ENCODE measurements around the gene BMPR1A.

BMPR1A gene

DNA sequence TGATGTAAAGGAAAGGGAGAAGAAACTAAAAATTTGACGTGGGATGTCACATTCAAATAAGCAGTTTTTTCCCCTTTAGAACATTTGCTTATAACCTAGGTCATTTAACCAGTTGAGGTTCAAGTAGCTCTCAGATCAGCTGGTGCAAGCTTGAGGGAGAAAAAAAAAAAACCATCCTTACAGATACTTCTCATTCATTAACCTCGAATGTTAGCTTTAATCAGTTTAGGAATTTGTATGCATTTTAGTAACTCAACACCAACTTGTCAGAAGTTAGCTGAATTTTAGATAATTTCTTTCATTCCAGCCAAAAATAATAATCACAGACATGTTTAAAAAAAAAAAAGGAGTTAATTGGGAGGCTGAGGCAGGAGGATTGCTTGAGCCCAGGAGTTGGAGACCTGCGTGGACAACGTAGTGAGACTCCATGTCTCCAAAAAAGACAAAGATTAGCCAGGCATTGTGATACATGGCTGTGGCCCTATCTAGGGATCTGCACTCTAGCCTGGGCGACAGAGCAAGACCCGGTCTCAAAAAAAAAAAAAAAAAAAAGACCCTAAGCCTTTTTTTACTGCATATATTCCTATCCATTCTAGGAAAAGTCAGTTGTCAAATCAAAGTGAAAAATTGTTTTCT is 46.2 kb downstream of the BMPR1A start:
- Histone ChIP-seq H3K4me1 (ENCODE audit: control insufficient read depth, insufficient read depth, low read length) (peaks cover 48% of the 10 kb centered on the region), H3K27ac (ENCODE audit: low read depth, low read length) (peak overlapping the region; percentile 37; the same call in 1 of the 2 replicates), H3K27me3 (ENCODE audit: control insufficient read depth, insufficient read depth, low read length) (no peaks in the 10 kb centered on the region)

DNA sequence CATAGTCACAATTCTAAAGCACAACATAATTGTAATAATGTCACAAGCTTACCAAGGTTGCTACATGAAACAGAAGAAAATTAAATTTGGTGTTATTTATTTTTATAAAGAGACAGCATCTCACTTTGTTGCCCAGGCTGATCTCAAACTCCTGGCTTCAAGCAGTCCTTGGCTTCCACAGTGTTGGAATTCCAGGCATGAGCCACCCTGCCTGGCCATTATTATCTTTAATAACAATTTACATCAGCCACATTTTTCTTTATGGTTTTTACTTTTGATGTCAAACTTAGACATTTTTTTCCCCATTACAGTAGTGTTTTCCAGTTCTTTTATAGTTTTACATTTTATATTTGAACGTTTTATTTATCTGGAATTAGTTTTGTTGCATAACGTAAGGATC is 46.7 kb downstream of the BMPR1A start:
- Histone ChIP-seq H3K36me3 (ENCODE audit: control insufficient read depth, insufficient read depth, low read length) (peaks cover 7% of the 10 kb centered on the region; the same call in 1 of the 2 replicates), H3K4me1 (ENCODE audit: control insufficient read depth, insufficient read depth, low read length) (peaks cover 45% of the 10 kb centered on the region), H3K27me3 (ENCODE audit: control insufficient read depth, insufficient read depth, low read length) (no peaks in the 10 kb centered on the region), H3K27ac (ENCODE audit: low read depth, low read length) (no peak overlapping the region), H3K4me3 (ENCODE audit: low read depth, low read length) (no peak overlapping the region), H3K9me3 (ENCODE audit: control insufficient read depth, insufficient read depth, low read depth, low read length) (no peaks in the 10 kb centered on the region), H3K9ac (ENCODE audit: low read length) (no peak overlapping the region)

More for the DNA sequence above, 46.2 kb downstream of the BMPR1A start:
- Histone ChIP-seq H3K9me3 (ENCODE audit: control insufficient read depth, insufficient read depth, low read depth, low read length) (no peaks in the 10 kb centered on the region), H3K4me3 (ENCODE audit: low read depth, low read length) (no peak overlapping the region), H3K9ac (ENCODE audit: low read length) (no peak overlapping the region), H3K36me3 (ENCODE audit: control insufficient read depth, insufficient read depth, low read length) (peaks cover 5% of the 10 kb centered on the region; the same call in 1 of the 2 replicates)

DNA sequence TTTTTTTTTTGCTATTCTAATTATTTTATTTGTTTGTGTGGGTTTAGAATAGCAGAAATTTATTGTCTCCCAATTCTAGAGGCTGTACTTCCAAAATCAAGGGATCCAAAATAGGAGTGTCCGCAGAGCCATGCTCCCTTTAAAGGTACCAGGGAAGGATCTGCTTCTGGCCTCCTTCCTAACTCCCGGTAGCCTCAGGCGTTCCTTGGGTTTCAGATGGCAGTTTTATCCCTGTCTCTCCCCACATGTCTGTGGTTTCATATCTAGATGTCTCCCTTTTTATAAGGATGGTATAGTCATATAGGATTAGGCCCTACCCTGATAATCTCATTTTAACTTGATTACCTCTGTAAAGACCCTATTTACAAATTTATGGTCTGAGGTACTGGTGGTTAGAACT is 48.4 kb downstream of the BMPR1A start:
- H3K36me3 ChIP-seq (ENCODE audit: control insufficient read depth, insufficient read depth, low read length) = peaks cover 14% of the 10 kb centered on the region
- H3K9me3 ChIP-seq (ENCODE audit: control insufficient read depth, insufficient read depth, low read depth, low read length) = no peaks in the 10 kb centered on the region
- no peak overlapping the region for H3K27ac ChIP-seq (ENCODE audit: low read depth, low read length)
- H3K27me3 ChIP-seq (ENCODE audit: control insufficient read depth, insufficient read depth, low read length) = no peaks in the 10 kb centered on the region
- peaks cover 29% of the 10 kb centered on the region for H3K4me1 ChIP-seq (ENCODE audit: control insufficient read depth, insufficient read depth, low read length)
- no peak overlapping the region for H3K4me3 ChIP-seq (ENCODE audit: low read depth, low read length)
- H3K9ac ChIP-seq (ENCODE audit: low read length) = no peak overlapping the region

DNA sequence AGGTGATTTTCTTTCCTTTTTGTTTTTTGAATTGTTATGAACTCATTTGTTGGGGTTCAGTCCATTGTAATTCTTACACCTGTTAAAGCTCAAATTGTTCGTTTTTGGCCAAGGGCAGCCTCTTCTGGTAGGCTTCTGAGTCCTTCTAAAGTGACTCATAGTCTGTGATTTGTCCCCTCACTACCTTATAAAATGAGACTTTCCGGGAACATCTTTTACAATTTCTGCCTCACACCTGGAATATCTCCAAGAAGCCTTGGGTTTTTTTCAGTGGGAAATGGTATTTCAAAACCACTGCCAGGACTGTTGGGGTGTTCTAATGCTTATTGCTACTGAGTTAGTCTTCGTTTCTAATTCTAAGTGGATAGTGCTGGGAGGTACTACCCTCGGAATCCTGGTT is 56.7 kb downstream of the BMPR1A start:
- Histone ChIP-seq H3K4me3 (ENCODE audit: low read depth, low read length) (no peak overlapping the region), H3K27me3 (ENCODE audit: control insufficient read depth, insufficient read depth, low read length) (no peaks in the 10 kb centered on the region), H3K9me3 (ENCODE audit: control insufficient read depth, insufficient read depth, low read depth, low read length) (no peaks in the 10 kb centered on the region), H3K36me3 (ENCODE audit: control insufficient read depth, insufficient read depth, low read length) (peaks cover 31% of the 10 kb centered on the region), H3K4me1 (ENCODE audit: control insufficient read depth, insufficient read depth, low read length) (peaks cover 41% of the 10 kb centered on the region), H3K27ac (ENCODE audit: low read depth, low read length) (no peak overlapping the region), H3K9ac (ENCODE audit: low read length) (no peak overlapping the region)

DNA sequence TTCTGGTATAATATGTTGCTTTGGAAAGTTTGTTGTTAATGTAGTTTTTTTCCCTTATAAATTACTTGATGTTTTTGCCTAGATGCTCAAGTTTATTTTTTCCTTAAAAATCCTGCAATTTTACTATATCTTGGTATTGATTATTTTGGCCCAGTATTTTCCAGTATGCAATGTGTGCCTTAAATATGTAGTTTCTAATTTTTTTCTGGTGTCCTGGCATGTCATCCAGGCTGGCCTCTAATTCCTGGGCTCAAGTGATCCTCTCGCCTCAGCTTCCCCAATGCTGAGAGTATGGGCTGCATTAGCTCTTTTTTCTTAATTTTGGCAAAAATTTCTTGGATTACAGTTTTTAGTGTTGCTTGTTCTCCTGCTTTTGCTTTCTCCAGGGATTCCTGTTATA is 57.6 kb downstream of the BMPR1A start:
- Histone ChIP-seq H3K27me3 (ENCODE audit: control insufficient read depth, insufficient read depth, low read length) (no peaks in the 10 kb centered on the region), H3K4me1 (ENCODE audit: control insufficient read depth, insufficient read depth, low read length) (peaks cover 46% of the 10 kb centered on the region), H3K4me3 (ENCODE audit: low read depth, low read length) (no peak overlapping the region), H3K27ac (ENCODE audit: low read depth, low read length) (no peak overlapping the region), H3K9ac (ENCODE audit: low read length) (no peak overlapping the region), H3K36me3 (ENCODE audit: control insufficient read depth, insufficient read depth, low read length) (peaks cover 28% of the 10 kb centered on the region), H3K9me3 (ENCODE audit: control insufficient read depth, insufficient read depth, low read depth, low read length) (no peaks in the 10 kb centered on the region)

DNA sequence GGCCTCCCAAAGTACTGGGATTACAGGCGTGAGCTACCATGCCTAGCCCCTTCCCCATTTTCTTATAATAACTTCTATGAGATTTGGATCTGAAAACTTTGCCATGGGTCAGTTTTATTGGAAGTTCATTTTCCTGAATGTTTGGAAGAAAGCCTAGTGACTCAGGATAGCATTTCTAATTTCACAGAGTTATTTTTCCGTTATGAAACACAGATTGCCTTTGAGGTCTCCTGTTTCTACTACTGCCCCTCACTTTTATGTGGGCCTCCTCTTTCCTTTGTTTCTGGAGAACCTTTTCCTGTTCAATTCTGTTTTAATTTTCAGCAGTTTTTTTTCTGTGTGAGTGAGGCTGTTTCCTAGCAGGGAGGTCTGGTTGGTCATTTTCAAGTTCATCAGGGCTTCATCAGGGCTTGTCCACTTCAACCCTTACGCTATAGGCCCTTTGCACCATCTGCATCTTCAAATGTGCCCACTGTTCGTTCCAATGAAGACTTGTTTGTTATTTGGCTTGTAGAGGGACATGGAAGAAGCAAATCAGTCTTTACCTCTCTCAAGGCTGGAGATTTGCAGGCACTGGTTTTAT is 58.7 kb downstream of the BMPR1A start:
- Histone ChIP-seq H3K9me3 (ENCODE audit: control insufficient read depth, insufficient read depth, low read depth, low read length) (no peaks in the 10 kb centered on the region), H3K4me3 (ENCODE audit: low read depth, low read length) (no peak overlapping the region), H3K36me3 (ENCODE audit: control insufficient read depth, insufficient read depth, low read length) (peaks cover 22% of the 10 kb centered on the region), H3K4me1 (ENCODE audit: control insufficient read depth, insufficient read depth, low read length) (peaks cover 46% of the 10 kb centered on the region), H3K27me3 (ENCODE audit: control insufficient read depth, insufficient read depth, low read length) (no peaks in the 10 kb centered on the region), H3K9ac (ENCODE audit: low read length) (no peak overlapping the region), H3K27ac (ENCODE audit: low read depth, low read length) (no peak overlapping the region)

DNA sequence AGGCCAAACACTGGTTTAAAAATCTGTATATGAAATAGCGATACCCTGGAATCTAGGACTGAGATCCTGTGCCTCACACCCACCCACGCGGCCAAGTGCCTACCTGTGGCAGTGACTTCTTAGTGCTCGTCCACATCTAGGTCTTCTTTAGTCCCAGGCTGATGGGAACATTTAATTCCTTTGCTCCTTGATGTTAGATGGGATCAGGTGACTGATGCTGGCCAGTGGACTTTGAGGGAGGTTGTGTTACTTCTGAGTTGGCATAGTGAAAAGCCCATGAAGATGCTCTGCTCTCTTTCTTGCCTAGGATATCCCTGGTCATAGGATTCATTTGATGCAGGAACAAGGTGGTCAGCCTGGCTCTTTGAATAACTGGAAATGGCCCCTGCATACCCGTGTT is 59.2 kb downstream of the BMPR1A start:
- H3K4me3 ChIP-seq (ENCODE audit: low read depth, low read length) = no peak overlapping the region
- H3K36me3 ChIP-seq (ENCODE audit: control insufficient read depth, insufficient read depth, low read length) = peaks cover 17% of the 10 kb centered on the region
- no peaks in the 10 kb centered on the region for H3K27me3 ChIP-seq (ENCODE audit: control insufficient read depth, insufficient read depth, low read length)
- H3K9me3 ChIP-seq (ENCODE audit: control insufficient read depth, insufficient read depth, low read depth, low read length) = no peaks in the 10 kb centered on the region
- H3K27ac ChIP-seq (ENCODE audit: low read depth, low read length) = no peak overlapping the region
- peaks cover 46% of the 10 kb centered on the region for H3K4me1 ChIP-seq (ENCODE audit: control insufficient read depth, insufficient read depth, low read length)
- no peak overlapping the region for H3K9ac ChIP-seq (ENCODE audit: low read length)

DNA sequence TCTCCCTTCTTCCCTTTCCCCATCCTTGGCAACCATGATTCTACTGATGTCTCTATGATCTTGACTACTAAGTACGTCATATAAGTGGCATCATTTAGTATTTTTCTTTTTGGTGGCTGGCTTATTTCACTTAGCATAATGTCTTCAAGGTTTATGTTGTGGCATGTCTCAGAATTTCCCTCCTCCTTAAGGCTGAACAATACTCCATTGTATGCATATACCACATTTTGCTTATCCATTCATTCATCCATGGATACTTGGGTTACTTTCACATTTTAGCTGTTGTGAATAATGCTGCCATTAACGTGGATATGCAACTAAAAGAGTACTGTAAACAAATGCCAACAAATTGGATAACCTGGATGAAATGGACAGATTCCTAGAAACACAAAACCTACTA is 60.8 kb downstream of the BMPR1A start:
- H3K36me3 ChIP-seq (ENCODE audit: control insufficient read depth, insufficient read depth, low read length) = peaks cover 11% of the 10 kb centered on the region
- H3K4me1 ChIP-seq (ENCODE audit: control insufficient read depth, insufficient read depth, low read length) = peaks cover 55% of the 10 kb centered on the region
- no peak overlapping the region for H3K4me3 ChIP-seq (ENCODE audit: low read depth, low read length)

DNA sequence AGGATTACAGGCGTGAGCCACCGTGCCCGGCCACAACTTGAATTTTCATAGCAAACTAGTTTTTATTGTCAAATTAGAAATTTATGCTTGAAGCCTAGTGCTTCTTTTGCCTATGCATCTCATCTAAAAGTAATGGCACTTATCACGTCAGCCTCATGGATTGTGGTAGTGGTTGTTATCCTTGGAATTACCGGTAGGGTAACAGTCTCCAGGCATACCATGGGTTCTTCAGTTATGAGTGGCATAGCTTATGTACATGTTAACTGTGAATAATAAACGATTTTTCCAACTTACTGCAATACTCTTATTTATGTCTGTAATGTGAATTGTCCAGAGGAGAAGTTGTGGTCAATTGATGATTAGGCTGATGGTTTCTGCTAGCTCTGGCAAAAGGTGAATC is 63.1 kb downstream of the BMPR1A start:
- Histone ChIP-seq H3K27ac (ENCODE audit: low read depth, low read length) (no peak overlapping the region), H3K9me3 (ENCODE audit: control insufficient read depth, insufficient read depth, low read depth, low read length) (no peaks in the 10 kb centered on the region), H3K36me3 (ENCODE audit: control insufficient read depth, insufficient read depth, low read length) (peaks cover 11% of the 10 kb centered on the region), H3K4me3 (ENCODE audit: low read depth, low read length) (no peak overlapping the region), H3K9ac (ENCODE audit: low read length) (no peak overlapping the region), H3K4me1 (ENCODE audit: control insufficient read depth, insufficient read depth, low read length) (peaks cover 60% of the 10 kb centered on the region), H3K27me3 (ENCODE audit: control insufficient read depth, insufficient read depth, low read length) (no peaks in the 10 kb centered on the region)

More for the DNA sequence above, 60.8 kb downstream of the BMPR1A start:
- H3K27me3 ChIP-seq (ENCODE audit: control insufficient read depth, insufficient read depth, low read length) = no peaks in the 10 kb centered on the region
- H3K9ac ChIP-seq (ENCODE audit: low read length) = no peak overlapping the region
- H3K9me3 ChIP-seq (ENCODE audit: control insufficient read depth, insufficient read depth, low read depth, low read length) = no peaks in the 10 kb centered on the region
- no peak overlapping the region for H3K27ac ChIP-seq (ENCODE audit: low read depth, low read length)

DNA sequence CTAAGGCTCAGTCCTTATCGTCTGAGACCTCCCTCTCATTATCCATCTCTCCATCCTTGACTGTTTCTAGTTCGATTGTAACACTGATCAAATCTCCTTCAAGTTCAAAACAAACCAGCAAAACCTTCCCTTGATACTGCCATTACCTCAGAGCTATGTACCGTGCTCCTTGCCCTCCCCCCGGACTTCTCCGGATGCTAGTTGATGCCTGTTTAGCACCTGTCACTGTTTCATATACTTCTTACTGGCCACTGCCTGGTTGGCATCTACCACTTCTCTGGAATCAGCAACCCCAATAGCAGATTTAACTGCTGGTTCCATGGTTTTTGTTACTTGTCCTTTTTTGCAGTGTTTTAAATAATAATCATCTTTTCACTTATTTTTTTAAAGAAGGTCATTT is 64.1 kb downstream of the BMPR1A start:
- H3K27ac ChIP-seq (ENCODE audit: low read depth, low read length) = no peak overlapping the region
- H3K4me1 ChIP-seq (ENCODE audit: control insufficient read depth, insufficient read depth, low read length) = peaks cover 55% of the 10 kb centered on the region
- H3K27me3 ChIP-seq (ENCODE audit: control insufficient read depth, insufficient read depth, low read length) = no peaks in the 10 kb centered on the region
- H3K4me3 ChIP-seq (ENCODE audit: low read depth, low read length) = no peak overlapping the region
- no peak overlapping the region for H3K9ac ChIP-seq (ENCODE audit: low read length)
- H3K36me3 ChIP-seq (ENCODE audit: control insufficient read depth, insufficient read depth, low read length) = peaks cover 11% of the 10 kb centered on the region
- no peaks in the 10 kb centered on the region for H3K9me3 ChIP-seq (ENCODE audit: control insufficient read depth, insufficient read depth, low read depth, low read length)

DNA sequence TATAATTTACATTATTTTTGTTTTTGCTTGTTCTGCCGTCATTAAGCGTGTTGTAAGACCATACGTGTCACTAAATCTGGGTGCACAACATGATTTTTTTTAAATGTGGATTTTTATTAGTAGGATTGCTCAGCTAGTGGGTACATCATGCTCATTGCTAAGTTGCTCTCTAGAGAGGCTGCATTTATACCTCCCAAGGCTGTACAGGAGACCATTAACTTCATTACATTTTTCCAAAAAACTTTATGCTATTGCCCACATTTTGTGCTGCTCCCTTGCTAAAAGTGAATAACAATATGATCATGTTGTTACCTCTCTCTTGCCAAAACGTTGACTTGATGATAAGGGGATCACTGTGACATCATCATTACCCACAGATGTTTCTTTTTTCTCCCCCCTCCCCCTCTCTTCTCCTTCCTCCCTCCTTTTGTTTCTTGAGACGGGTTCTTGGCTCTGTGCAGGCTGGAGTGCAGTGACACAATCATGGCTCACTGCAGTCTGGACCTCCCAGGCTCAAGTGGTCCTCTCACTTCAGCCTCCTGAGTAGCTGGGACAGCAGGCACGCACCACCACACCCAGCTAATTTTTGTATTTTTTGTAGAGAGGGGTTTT is 65.1 kb downstream of the BMPR1A start:
- no peaks in the 10 kb centered on the region for H3K27me3 ChIP-seq (ENCODE audit: control insufficient read depth, insufficient read depth, low read length)

More for the DNA sequence above, 65.1 kb downstream of the BMPR1A start:
- Histone ChIP-seq H3K4me3 (ENCODE audit: low read depth, low read length) (no peak overlapping the region), H3K4me1 (ENCODE audit: control insufficient read depth, insufficient read depth, low read length) (peaks cover 51% of the 10 kb centered on the region), H3K36me3 (ENCODE audit: control insufficient read depth, insufficient read depth, low read length) (peaks cover 8% of the 10 kb centered on the region), H3K9me3 (ENCODE audit: control insufficient read depth, insufficient read depth, low read depth, low read length) (no peaks in the 10 kb centered on the region), H3K27ac (ENCODE audit: low read depth, low read length) (no peak overlapping the region), H3K9ac (ENCODE audit: low read length) (no peak overlapping the region)
